HG03064 (cell line): Measurements from ENCODE around the gene TEAD2.
"Not testable (repeated sequence)": the region's sequence is repeated elsewhere in the genome, so short reads cannot be mapped to it uniquely, and the experiment has no call there.

Experiments
- ATAC-seq: cut with Tn5 transposase; IDR thresholded peaks from one replicate; pipeline ENCODE4 v1.9.1; 2021; ENCODE audit warnings: low read depth; ENCODE audit not compliant: unreplicated experiment

The TEAD2 gene

GRCh38 chr19:49387936-49388372 is 25.7 kb upstream of the TEAD2 start, which contains the start of gene KASH5:
Gene KASH5, plus strand, starts transcription at chr19:49388249. Its CDS starts 2,635 bp downstream, at chr19:49390884.
- ATAC-seq = no peak

DNA sequence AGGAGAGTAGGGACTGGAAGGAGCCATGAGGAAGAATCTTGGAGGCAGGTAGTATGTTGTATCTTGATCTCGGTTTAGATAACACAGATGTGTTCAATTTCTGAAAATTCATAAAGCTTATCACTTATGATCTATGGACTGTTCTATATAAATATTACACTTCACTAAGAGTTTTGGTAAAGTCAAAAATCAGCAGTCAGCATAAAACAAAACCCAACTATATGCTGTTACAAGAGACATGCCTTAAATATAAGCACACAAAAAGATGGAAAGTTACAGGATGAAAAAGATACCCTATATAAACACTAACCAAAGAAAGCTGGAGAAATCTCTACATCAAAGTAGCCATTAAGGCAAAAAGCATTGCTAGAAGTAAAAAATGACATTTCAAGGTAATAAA is 21.4 kb upstream of the TEAD2 start:
- ATAC-seq = no peak

DNA sequence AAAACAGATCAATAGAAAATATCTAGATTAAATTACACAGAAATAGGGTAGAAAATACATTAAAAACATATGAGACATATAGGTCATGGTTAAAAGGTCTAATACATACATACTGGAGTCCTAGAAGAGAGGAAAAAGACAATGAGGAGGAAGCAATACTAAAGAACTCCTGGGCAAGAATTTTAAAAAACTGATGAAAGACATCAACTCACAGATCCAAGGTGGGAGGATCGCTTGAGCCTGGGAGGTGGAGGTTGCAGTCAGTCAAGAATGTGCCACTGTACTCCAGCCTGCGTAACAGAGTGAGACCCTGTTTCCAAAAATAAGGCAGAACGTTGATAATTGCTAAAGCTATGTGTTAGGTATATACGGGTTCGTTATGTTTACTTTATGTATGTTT is 20.4 kb upstream of the TEAD2 start:
- ATAC-seq = no peak

- ATAC-seq = no peak
These were observed 18.2 kb upstream of the TEAD2 start for GRCh38 chr19:49380391-49380790.

GRCh38 chr19:49378512-49378911 is 16.3 kb upstream of the TEAD2 start:
- no peak for ATAC-seq

DNA sequence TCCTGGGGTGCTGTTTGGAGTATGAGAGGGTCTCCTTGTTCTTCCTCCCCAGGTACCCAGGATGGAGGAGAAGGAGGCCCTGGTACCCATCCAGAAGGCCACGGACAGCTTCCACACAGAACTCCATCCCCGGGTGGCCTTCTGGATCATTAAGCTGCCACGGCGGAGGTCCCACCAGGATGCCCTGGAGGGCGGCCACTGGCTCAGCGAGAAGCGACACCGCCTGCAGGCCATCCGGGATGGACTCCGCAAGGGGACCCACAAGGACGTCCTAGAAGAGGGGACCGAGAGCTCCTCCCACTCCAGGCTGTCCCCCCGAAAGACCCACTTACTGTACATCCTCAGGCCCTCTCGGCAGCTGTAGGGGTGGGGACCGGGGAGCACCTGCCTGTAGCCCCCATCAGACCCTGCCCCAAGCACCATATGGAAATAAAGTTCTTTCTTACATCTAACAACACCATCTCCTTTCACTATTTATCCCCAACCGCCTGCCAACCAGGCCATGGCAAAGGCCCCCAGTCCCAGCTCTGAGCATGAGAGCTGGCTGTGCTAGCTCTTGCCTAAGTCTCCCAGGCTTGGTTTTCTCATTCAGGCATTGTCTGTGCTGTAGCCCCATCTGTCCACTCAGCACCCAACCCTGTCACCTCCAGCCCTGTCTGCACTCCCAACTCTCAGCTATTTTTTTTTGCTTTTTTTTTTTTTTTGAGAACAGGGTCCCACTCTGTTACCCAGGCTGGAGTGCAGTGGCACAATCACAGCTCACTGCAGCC is 12.6 kb upstream of the TEAD2 start:
- no peak for ATAC-seq

- ATAC-seq = not testable (repeated sequence)
These were observed 11.0 kb upstream of the TEAD2 start for GRCh38 chr19:49373174-49373573.

- no peak for ATAC-seq
These were observed 9.0 kb upstream of the TEAD2 start for GRCh38 chr19:49371184-49371583.

DNA sequence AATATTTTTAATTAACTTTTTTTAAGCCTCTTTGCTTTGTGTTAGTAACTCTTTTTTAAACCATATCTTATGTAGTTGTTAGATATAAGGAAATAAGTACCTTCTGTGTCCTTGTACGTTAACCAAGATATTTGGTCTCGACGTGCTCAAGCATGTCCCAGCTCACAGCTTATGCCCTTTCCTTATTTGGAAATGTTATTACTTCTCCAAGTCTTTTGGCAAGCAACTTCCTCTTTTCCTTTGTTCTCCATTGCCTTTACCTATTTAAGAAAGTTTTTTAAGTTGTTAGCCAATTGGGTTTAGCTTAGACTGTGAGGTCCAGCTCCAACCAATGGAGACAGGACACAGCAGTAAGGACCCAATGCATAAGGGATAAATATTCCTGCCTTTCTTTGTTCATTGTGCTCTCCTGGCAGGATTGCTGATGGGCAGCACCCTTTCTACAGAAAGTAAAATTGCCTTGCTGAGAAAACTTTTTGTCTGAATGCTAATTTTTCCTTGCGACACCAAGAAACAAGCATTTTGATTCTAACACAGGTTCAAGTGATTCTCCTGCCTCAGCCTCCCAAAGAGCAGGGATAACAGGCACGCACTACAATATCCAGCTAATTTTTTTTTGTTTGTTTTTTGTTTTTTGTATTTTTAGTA is 6.6 kb upstream of the TEAD2 start:
- no peak for ATAC-seq

- ATAC-seq = no peak
These were observed 3.9 kb upstream of the TEAD2 start for GRCh38 chr19:49366110-49366509.

- no peak for ATAC-seq
These were observed 2.0 kb upstream of the TEAD2 start for GRCh38 chr19:49364083-49364737.

DNA sequence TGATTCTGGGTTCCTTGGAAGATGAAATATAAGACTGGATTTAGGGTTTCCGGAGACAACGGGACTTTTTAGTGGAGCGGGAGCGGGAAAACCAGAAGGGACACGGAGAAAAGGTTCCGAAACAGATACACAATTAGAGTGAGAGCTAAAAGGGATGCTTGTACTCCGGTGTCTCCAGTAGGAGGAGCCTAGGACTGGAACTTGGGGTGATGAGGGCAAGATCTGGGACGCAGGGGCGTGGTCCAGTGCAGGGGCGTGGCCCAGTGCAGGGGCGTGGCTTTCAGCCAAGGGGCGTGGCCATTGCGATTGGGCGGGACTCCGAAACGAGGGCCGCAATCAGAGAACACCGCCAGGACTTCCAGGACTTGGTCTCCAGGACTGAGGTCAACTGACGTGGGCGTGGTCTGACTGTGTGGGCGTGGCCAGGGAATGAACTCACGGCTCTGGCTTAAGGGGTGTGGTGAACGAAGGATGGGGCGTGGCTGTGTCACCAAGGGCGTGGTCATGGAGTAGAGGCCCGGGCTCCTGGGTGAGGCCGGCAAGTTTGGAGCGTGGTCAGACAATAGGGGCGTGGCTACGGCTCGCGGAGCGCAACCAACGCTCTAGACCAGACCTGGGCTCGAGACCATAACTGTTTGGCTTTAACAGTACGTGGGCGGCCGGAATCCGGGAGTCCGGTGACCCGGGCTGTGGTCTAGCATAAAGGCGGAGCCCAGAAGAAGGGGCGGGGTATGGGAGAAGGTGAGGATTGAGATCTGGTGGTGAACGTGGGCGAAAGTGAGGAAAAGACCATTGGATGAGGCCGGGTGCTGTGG is 1.3 kb upstream of the TEAD2 start, which contains the start of gene DKKL1:
Gene DKKL1, plus strand, starts transcription at position 610 of the 815 bp plus-strand sequence. Its CDS starts 122 bp downstream, at position 732.
- ATAC-seq = no peak

DNA sequence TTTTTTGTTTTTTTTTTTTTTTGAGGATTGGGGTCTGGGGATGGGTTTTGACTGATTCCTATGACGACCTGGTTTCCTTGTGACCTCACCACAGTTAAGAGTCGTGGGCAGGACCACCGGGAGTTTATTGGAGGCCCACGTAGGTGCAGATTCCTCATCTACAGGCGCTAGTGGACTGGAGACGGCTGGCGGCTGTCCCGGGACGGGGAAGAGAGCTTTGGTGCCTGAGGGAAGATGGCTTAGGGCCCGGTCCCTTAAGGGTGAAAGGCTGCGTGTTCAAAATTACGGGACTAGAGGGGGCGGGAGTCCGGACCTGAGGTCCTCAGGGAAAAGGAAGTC is 682 bp upstream of the TEAD2 start:
- ATAC-seq = no peak

- no peak for ATAC-seq
These were observed 673 bp downstream of the TEAD2 start for GRCh38 chr19:49361438-49362047.

DNA sequence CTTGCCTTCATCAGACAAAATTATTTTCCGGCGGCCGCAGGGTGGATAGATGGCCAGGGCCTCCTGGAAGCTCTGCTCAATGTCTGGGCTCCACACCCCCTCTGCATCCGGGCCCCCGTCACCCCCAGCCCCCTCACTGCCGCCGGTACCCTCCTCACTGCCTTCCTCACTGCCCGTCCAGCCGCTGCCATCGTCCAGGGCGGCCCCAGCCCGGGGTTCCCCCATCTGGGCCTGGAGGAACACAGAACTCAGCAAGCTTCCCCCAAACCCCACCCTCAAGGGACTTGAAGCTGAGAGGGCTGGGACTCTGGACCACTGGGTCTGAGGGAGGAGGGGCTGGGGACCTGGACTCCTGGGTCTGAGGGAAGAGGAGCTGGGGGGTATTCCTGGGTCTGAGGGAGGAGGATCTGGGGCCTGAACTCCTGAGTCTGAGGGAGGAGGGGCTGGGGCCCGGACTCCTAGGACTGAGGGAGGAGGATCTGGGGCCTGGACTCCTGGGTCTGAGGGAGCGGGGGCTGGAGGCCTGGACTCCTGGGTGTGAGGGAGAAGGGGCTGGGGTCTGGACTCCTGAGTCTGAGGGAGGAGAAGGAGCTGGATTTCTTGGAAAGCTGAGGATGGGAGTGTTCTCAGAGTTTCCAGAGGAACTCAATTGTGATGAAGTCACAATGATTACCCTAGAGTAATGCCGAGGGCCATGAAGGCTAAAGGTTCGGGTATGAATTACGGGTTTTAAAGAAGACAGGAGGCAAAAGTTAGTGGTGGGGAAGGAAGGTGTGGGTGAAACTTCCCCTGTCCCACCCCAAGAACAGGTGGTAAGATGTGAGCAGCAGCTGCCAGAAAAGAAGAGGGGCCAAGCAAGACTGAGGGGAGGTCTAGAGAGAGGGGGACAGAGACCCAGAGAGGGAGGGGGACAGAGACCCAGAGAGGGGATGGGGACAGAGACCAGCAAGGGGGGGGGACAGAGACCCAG is 2.1 kb downstream of the TEAD2 start:
- ATAC-seq = no peak

DNA sequence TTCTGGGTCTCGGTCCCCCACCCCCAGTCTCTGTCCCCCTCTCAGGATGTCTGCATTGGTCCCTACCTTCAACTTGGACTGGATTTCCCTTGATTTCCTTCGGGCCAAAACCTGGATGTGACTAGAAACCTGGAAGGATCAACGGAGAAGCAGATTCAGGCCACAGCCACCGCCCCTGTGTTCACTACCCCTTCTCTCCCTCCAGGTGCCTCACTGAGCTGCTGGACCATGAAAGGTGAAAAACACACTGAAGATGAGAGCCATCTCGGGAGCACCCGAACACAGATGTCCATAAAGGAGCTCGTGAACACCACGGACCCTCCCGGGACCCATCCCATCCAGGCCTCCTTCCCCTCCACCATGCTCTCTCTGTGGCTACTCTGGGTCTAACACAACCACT is 5.0 kb downstream of the TEAD2 start:
- ATAC-seq = no peak

DNA sequence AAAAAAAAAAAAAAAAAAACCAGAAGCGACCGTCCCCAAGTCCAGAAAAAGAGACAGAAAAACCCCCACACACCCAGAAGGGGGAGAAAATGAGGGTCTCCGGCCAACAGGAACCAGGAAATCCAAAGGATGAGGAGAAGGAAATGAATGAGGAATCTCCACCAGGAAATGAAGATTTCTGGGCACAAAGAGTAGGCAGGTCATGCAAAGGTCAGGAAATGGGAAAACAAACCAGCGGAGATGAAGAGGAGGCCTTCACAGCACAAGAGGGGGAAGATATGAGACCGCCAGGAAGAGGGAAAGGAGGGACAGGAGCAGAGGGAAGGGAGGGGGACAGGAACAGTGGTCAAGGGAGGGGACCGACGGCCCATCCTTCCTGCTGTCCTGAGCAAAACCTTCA is 5.8 kb downstream of the TEAD2 start:
- no peak for ATAC-seq

GRCh38 chr19:49355909-49356353 is 6.3 kb downstream of the TEAD2 start:
- ATAC-seq = no peak

- no peak for ATAC-seq
These were observed 12.6 kb downstream of the TEAD2 start for GRCh38 chr19:49349567-49349966.
